ENCODE results near the gene PLD5. TPM values are rescaled to one million over a fixed set of nuclear protein-coding genes. Genes with fewer than 3 reads are reported as not detected.

The PLD5 gene
- total RNA-seq (2022; extraction: Qiagen RNA extraction; ENCODE audit: low read depth) = 1.0 to 1.6 TPM (median 1.4 TPM) in 5 replicates

DNA sequence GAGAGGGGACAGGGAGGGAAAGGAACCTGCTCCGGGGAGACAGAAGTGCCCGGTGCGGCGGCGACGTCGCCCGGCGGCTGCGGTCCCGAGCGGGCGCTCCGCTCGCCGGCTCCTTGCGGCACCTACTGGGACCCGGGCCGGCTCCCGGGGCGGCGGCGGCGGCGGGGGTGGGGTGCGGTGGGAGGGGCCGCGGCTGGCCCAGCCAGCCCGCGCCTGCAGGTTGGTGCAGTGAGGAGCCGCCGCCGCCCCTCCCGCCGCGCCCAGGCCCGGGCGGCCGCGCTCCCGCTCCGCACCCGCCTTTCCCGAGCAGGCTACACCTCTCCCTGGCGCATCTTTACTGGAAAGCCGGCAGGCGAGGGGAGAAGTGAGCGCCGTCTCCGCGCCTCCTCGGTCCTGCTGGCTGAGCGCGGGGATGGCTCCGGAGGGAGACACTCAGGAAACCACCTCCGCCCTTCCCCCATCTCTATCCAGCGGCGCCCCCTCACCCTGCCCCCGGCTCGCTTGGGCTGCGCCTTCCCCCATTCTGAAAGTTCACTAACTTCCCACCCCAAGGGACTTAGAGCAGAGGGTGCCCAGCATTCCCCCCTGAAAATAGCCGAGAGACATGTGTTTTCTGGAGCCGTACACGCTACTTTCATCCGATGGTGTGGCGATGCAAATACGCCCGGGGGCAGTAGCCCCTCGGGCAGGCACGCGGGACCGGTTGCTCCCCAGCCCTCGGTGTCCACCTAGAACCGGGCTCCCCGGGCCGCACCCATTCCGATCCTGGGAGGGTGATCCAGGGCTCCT lies at the start of gene PLD5:
Gene PLD5 (minus strand): TSS at position 127 of the 789 bp plus-strand sequence.

Measured in A549 treated with DMSO at 1 μM for 4 hours (cell line).